ENCODE results near the gene DNAJB5.

DNAJB5 gene

DNA sequence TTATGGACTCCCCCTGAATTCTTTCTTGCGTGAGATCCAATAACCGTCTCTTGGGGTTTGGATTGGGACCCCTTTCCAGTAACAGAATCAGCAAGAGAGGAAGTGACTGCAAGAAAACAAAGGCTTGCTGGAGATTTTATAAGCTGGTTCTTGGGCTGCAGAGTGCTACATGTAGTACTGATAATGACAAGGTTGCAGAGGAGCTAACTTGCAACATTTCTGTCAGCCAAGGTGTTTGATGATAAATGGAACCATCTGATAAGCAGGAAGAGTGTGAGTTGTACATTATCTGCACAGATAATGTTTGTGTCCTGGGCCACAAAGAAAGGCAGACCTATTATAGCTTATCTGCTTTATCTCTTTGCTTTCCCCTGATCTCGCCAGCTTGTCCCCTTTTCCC lies 37.1 kb downstream of the DNAJB5 start:
- ChIA-PET CTCF (interaction anchor here (1.7 kb wide), 1 partner anchor 24 kb away, joined by 6 read pairs; no protein-coding TSS in a partner anchor), POLR2A (no interaction called here)
- no peak for DNase-seq (ENCODE audit: extremely low spot score)
- TF ChIP-seq TARDBP (IDR thresholded peaks at IDR 0.05) = no peak
- TF ChIP-seq, protein P1, sequence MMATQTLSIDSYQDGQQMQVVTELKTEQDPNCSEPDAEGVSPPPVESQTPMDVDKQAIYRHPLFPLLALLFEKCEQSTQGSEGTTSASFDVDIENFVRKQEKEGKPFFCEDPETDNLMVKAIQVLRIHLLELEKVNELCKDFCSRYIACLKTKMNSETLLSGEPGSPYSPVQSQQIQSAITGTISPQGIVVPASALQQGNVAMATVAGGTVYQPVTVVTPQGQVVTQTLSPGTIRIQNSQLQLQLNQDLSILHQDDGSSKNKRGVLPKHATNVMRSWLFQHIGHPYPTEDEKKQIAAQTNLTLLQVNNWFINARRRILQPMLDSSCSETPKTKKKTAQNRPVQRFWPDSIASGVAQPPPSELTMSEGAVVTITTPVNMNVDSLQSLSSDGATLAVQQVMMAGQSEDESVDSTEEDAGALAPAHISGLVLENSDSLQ (IDR thresholded peaks at IDR 0.05) = no peak
- no peak for TF ChIP-seq FOXK2 (IDR thresholded peaks at IDR 0.05)
- TF ChIP-seq L3MBTL2 (conservative IDR thresholded peaks at IDR 0.05) = no peak
- TF ChIP-seq LEF1 (IDR thresholded peaks at IDR 0.05; ENCODE audit: borderline replicate concordance) = no peak
- no peak for TF ChIP-seq ZNF384 (IDR thresholded peaks at IDR 0.05)
- TF ChIP-seq FOXA1 (IDR thresholded peaks at IDR 0.05) = no peak
- TF ChIP-seq ARNT (IDR thresholded peaks at IDR 0.05) = no peak
- TF ChIP-seq NFRKB (IDR thresholded peaks at IDR 0.05) = no peak
- TF ChIP-seq CTBP1 (IDR thresholded peaks at IDR 0.05; ENCODE audit: borderline replicate concordance) = no peak
- TF ChIP-seq ELF4 (IDR thresholded peaks at IDR 0.05) = no peak
- TF ChIP-seq FOXM1 (IDR thresholded peaks at IDR 0.05; ENCODE audit: borderline replicate concordance) = no peak
- no peak for TF ChIP-seq HDGF (IDR thresholded peaks at IDR 0.05; ENCODE audit: borderline replicate concordance)
- no peak for TF ChIP-seq SP1 (IDR thresholded peaks at IDR 0.05)
- no peak for TF ChIP-seq SUZ12 (IDR thresholded peaks at IDR 0.05)

DNA sequence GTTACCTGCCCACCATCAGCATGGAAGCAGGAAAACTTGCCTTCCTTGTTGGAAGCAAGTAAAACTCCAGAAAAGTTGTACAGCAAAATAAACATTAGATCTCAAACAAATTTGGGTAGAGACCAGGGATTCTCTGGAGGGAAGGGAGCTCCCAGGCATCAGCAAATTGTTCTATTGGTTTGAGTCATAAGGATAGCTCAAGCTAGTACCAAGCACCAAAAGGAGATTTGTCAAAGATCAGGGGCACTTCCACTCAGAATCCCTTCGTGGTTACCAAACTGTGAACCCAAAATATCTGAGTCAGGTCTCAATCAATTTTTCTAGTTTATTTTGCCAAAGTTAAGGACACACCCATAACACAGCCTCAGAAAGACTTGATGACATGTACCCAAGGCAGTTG lies 37.8 kb downstream of the DNAJB5 start:
- CTCF ChIA-PET = no interaction called here
- POLR2A ChIA-PET = no interaction called here
- TF ChIP-seq FOXM1 (IDR thresholded peaks at IDR 0.05; ENCODE audit: borderline replicate concordance) = no peak
- TF ChIP-seq ZNF384 (IDR thresholded peaks at IDR 0.05) = no peak
- TF ChIP-seq, protein P1 (IDR thresholded peaks at IDR 0.05) = no peak
- TF ChIP-seq ELF4 (IDR thresholded peaks at IDR 0.05) = no peak
- no peak for TF ChIP-seq CTBP1 (IDR thresholded peaks at IDR 0.05; ENCODE audit: borderline replicate concordance)
- no peak for TF ChIP-seq TARDBP (IDR thresholded peaks at IDR 0.05)
- no peak for TF ChIP-seq LEF1 (IDR thresholded peaks at IDR 0.05; ENCODE audit: borderline replicate concordance)
- TF ChIP-seq FOXK2 (IDR thresholded peaks at IDR 0.05) = no peak
- no peak for TF ChIP-seq SUZ12 (IDR thresholded peaks at IDR 0.05)
- no peak for TF ChIP-seq HDGF (IDR thresholded peaks at IDR 0.05; ENCODE audit: borderline replicate concordance)
- no peak for TF ChIP-seq BHLHE40 (IDR thresholded peaks at IDR 0.05; ENCODE audit: borderline replicate concordance)
- no peak for TF ChIP-seq NFRKB (IDR thresholded peaks at IDR 0.05)
- no peak for TF ChIP-seq L3MBTL2 (conservative IDR thresholded peaks at IDR 0.05)
- no peak for TF ChIP-seq ARNT (IDR thresholded peaks at IDR 0.05)
- DNase-seq (ENCODE audit: extremely low spot score) = no peak

DNA sequence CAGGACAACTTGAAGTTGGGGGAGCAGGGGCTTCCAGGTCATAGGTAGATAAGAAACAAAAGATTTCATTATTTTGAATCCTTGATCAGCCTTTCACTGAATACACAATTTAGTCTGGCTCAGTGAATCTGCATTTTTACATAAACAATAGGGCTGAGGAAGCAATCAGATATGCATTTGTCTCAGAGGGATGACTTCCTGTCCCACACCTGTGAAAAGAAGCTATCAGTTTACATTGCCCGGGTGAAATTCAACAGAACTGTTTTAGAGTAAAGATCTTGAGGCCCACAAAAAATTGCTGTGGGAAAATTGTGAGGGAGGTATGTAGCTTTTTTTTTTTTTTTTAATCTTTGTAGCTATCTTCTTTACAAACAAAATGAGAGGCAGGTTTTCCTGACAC lies 38.3 kb downstream of the DNAJB5 start:
- DNase-seq (ENCODE audit: extremely low spot score) = no peak
- TF ChIP-seq ZNF384 (IDR thresholded peaks at IDR 0.05) (no peak), TARDBP (IDR thresholded peaks at IDR 0.05) (no peak), NFRKB (IDR thresholded peaks at IDR 0.05) (no peak), BHLHE40 (IDR thresholded peaks at IDR 0.05; ENCODE audit: borderline replicate concordance) (no peak), HDGF (IDR thresholded peaks at IDR 0.05; ENCODE audit: borderline replicate concordance) (no peak), CTBP1 (IDR thresholded peaks at IDR 0.05; ENCODE audit: borderline replicate concordance) (no peak), ELF4 (IDR thresholded peaks at IDR 0.05) (no peak), L3MBTL2 (conservative IDR thresholded peaks at IDR 0.05) (no peak), LEF1 (IDR thresholded peaks at IDR 0.05; ENCODE audit: borderline replicate concordance) (no peak), ARNT (IDR thresholded peaks at IDR 0.05) (no peak), SUZ12 (IDR thresholded peaks at IDR 0.05) (no peak), SP1 (IDR thresholded peaks at IDR 0.05) (no peak)
- POLR2A ChIA-PET = no interaction called here
- CTCF ChIA-PET = no interaction called here

DNA sequence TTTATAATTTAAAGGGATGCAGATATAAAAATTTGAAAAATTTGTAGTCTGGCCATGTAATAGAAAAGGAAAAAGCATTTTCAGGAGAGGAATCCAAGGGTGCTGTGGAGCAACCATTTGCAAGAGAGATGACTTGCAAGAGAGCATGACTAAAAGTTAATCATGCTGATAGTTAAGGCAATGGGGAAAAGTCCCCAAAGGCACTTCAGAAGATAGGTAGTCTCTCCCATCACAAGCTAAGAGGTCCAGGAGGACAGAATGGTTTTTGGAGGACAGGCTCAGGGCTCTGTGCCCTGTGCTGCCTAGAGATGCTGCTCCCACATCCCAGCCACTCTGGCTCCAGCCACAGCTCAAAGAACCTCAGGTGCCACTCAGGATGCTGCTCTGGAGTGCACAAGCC lies 38.8 kb downstream of the DNAJB5 start:
- POLR2A ChIA-PET = no interaction called here
- DNase-seq (ENCODE audit: extremely low spot score) = no peak
- TF ChIP-seq TARDBP (IDR thresholded peaks at IDR 0.05) (no peak), LEF1 (IDR thresholded peaks at IDR 0.05; ENCODE audit: borderline replicate concordance) (no peak), ELF4 (IDR thresholded peaks at IDR 0.05) (no peak), SUZ12 (IDR thresholded peaks at IDR 0.05) (no peak), FOXK2 (IDR thresholded peaks at IDR 0.05) (no peak), HDGF (IDR thresholded peaks at IDR 0.05; ENCODE audit: borderline replicate concordance) (no peak)
- TF ChIP-seq, protein P1 (IDR thresholded peaks at IDR 0.05) = no peak
- CTCF ChIA-PET = interaction anchor here (1.2 kb wide), 1 partner anchor 23 kb away, joined by 4 read pairs; no protein-coding TSS in a partner anchor

DNA sequence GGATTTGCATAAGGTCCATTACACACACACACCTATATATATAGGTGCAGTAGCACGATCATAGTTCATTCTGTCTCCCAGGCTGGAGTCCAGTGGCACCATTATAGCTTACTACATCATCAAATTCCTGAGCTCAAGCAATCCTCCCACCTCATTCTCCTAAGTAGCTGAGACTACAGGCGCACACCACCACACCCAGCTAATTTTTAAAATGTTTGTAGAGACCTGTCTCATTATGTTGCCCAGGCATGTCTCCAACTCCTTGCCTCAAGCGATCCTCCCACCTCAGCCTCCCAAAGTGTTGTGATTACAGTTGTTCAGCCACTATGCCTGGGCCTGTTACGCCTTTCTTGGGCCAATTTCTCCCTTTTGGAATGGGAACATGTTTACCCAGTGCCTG lies 39.7 kb downstream of the DNAJB5 start:
- POLR2A ChIA-PET = no interaction called here
- DNase-seq (ENCODE audit: extremely low spot score) = no peak
- TF ChIP-seq BHLHE40 (IDR thresholded peaks at IDR 0.05; ENCODE audit: borderline replicate concordance) = no peak
- CTCF ChIA-PET = interaction anchor here (1.2 kb wide), 1 partner anchor 22 kb away, joined by 4 read pairs; no protein-coding TSS in a partner anchor

DNA sequence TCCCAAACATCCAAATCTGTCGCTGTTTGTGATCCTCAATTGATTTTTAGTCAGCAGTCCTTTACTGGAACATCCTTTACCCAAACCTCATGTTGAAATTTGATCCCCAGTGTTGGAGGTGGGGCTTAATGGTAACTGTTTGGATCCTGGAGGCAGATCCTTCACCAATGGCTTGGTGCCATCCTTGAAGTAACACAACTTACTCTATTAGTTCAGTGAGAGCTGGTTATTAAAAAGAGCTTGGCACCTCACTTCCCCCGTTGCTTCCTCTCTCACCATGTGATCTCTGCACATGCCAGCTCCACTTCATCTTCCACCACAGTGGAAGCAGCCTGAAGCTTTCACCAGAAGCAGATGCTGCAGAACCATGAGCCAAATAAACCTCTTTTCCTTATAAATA lies 40.3 kb downstream of the DNAJB5 start:
- no peak for TF ChIP-seq BHLHE40 (IDR thresholded peaks at IDR 0.05; ENCODE audit: borderline replicate concordance)
- no peak for TF ChIP-seq NFRKB (IDR thresholded peaks at IDR 0.05)
- TF ChIP-seq L3MBTL2 (conservative IDR thresholded peaks at IDR 0.05) = no peak
- TF ChIP-seq LEF1 (IDR thresholded peaks at IDR 0.05; ENCODE audit: borderline replicate concordance) = no peak
- no peak for TF ChIP-seq HDGF (IDR thresholded peaks at IDR 0.05; ENCODE audit: borderline replicate concordance)
- no peak for TF ChIP-seq FOXK2 (IDR thresholded peaks at IDR 0.05)
- TF ChIP-seq ARNT (IDR thresholded peaks at IDR 0.05) = no peak
- no peak for TF ChIP-seq SUZ12 (IDR thresholded peaks at IDR 0.05)
- TF ChIP-seq FOXM1 (IDR thresholded peaks at IDR 0.05; ENCODE audit: borderline replicate concordance) = no peak
- no peak for TF ChIP-seq ZNF384 (IDR thresholded peaks at IDR 0.05)
- TF ChIP-seq SP1 (IDR thresholded peaks at IDR 0.05) = no peak
- no peak for TF ChIP-seq CTBP1 (IDR thresholded peaks at IDR 0.05; ENCODE audit: borderline replicate concordance)
- TF ChIP-seq TARDBP (IDR thresholded peaks at IDR 0.05) = no peak
- CTCF ChIA-PET = no interaction called here
- no peak for DNase-seq (ENCODE audit: extremely low spot score)
- POLR2A ChIA-PET = no interaction called here

Data from HEK293T (cell line).